ENCODE measurements around the gene COQ8A.

COQ8A gene

DNA sequence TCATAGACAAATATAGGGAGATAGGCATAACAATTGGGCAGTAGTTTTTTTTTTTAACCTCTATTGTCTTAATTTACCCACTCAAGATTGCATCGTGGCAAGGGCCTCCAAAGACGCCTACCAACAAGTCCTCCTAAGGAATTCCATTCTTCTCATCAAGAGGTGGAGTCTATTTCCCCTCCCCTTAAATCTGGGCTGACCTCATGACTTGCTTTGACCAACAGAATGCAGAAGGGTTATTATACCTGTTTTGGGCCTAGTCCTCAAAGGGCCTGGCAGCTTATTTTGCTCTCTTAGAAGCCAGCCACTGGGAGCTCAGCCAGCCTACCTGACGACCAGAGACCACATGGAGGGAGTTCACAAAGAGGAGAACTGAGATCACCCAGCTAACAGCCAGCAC is 92.3 kb downstream of the COQ8A start:
- no peak for DNase-seq

DNA sequence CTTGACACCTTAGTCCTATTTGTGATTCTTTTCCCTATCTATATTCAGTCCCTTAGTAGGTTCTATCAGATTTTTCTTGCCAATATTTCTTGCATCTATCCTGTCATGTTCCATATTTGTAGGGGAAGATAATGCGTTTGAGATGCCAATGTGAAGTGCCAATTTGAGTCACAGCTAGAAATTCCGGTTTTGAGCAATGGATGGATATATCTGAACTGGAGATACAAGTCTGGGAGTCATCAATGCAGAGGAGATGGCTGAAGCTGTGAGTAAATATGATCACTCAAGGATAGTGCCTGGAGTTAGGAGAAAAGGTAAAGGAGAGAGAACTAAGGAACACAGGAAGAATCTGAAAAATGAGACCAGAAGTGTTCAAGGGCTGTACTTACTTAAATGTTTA is 93.8 kb downstream of the COQ8A start:
- DNase-seq: no peak

DNA sequence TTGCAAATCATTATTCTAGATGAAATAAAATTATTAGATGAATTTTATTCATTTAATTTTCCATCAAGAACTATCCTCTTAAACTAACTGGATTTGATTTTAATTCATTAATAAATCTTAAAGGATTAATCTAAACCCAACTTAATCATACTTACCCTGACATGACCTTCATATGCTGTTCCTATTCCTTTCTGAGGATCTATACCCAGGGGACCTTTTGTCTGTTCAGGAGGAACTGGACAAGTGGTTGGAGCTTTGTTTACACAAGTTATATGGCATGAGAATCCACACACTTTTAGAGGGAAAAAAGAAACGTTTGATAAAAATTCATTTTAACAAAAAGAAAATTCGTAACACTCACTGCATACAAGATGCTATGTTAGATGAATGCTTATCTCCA is 95.2 kb downstream of the COQ8A start:
- DNase-seq: no peak

DNA sequence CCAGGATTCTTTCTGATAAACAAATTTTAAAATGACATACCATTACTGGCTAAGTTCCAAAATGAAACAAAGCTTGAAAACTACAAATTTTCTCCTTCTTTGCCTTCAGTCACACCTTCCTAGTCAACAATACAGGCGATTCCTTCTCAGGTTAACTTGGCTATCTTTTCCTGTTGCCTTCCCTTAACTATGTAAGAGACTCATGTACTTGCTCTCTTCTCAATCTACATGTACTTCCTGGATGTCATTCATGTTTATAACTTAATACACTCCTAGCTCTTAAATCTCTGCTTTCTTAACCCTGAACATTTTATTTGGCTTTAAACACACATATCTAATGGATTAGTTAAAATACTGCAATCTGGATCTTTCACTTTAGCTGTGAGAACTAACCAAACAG is 97.0 kb downstream of the COQ8A start:
- no peak for DNase-seq

All from activated CD4-positive, alpha-beta T cell treated with anti-CD3 and anti-CD28 coated beads, Interleukin-2, amount 50 U/mL, for 48 hours (primary cell).